GM19397 (cell line): ENCODE results near the gene RTP5.

ENCODE experiments used
- ATAC-seq: cut with Tn5 transposase; IDR thresholded peaks from one replicate; pipeline ENCODE4 v1.9.1; 2021; ENCODE audit warnings: mild to moderate bottlenecking, moderate library complexity; ENCODE audit not compliant: unreplicated experiment

RTP5 gene

DNA sequence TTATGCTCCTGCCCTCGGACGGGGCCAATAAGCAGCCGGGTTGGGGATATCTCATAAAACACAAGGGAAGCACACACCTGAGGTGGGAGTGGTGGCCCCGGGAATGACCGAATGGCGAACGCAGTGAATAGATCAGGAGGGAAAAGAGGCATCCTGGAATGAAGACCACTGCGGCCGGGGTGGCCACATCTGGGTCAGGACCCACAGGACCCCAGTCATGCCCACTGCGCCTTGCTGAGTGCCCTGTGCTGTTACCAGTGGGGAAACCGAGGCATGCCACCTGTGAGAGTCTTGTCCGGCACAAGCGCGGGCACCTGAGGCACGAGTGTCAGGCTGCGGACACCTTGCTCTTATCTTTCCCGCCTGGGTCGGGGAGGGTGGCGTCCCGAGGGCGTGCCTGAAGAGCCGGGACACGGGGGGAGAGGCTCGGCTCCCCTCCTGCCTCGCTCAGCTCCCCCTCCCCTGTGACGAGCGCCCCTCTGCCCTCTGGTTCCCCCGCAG is 12.4 kb upstream of the RTP5 start:
- ATAC-seq: no peak

DNA sequence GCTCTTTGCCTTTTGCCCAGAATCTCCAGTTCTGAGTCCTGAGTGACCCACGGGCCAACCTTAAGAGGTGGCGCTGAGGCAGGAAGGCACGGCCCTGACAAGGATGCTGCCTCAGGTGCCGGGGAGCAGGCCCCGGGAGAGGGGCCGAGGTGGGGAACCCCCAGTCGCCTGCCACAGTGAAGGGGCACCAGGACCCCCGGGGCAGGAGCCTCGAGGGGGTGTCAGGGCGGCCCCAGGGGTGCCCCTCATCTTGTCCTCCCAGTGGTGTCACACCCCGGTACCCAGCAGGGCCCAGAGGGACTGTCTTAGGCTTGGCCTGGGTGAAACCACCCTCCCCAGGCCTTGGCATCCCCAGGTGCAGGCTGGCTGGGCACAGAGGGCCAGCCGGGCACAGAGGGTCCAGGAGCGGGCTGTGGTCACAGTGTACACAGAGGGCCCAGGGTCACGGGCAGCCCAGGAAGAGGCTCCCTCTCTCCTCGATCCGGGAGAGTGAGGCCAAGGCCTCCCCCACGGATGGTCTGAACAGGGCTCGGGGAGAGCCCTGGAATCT is 11.9 kb upstream of the RTP5 start:
- ATAC-seq: no peak

DNA sequence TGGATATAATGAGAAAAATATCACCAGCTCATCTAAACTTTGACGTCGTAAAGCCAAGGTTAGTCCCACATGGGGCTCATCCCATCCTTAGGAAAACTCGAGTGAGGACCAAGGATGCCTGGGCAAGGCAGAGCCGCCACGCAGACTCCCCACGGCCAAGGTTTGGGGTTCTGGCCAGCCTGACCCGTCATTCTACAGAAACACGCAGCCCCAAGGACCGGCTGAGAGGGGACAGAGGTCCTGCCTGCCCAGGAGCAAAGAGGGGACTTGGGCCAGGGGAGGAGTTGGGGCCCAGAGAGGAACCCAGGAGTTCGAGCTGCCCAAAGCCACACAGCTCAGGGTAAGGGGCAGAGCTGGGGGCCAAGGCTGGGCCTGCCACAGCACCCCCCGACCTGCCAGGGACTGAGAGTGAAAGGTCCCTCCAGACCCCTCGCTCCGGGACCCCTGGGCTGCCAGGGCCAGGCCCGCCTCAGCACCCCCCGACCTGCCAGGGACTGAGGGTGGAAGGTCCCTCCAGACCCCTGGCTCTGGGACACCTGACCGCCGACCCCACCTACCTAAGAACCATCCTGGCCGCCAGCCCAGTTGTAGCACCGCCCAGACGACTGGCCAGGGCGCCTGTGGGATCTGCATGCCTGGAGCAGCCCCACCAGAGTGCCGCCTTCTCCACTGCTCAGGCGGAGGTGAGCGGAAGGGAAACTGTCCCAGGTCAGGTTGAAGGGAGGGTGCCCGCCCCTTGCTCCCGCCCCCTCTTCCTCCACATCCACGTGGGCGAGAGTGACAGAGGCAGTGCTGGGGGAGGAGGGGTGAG is 11.1 kb upstream of the RTP5 start, which contains the start of gene PDCD1:
Gene PDCD1, minus strand, starts transcription at position 689 of the 811 bp plus-strand sequence. Its CDS starts 56 bp downstream, at position 633.
- no peak for ATAC-seq

DNA sequence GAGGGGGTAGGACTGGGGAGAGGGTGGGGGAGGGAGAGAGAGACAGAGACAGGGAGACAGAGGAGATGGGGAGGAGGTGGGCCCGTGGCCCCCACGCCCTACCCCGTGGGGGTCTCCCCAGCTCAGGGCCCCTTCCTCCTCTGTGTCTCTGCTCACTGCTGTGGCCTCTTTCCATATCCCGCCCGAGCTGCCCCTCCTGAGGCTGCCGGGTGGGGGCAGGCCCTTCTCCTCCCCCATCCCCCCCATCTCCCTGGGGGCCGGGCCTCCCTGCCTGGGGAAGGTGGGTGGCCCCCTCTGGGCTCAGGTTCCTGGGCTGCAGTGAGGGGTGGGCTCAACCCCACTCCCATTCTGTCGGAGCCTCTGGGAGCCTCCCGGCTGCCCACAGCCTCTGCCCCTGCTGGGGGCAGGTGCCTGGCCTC is 10.5 kb upstream of the RTP5 start:
- no peak for ATAC-seq

DNA sequence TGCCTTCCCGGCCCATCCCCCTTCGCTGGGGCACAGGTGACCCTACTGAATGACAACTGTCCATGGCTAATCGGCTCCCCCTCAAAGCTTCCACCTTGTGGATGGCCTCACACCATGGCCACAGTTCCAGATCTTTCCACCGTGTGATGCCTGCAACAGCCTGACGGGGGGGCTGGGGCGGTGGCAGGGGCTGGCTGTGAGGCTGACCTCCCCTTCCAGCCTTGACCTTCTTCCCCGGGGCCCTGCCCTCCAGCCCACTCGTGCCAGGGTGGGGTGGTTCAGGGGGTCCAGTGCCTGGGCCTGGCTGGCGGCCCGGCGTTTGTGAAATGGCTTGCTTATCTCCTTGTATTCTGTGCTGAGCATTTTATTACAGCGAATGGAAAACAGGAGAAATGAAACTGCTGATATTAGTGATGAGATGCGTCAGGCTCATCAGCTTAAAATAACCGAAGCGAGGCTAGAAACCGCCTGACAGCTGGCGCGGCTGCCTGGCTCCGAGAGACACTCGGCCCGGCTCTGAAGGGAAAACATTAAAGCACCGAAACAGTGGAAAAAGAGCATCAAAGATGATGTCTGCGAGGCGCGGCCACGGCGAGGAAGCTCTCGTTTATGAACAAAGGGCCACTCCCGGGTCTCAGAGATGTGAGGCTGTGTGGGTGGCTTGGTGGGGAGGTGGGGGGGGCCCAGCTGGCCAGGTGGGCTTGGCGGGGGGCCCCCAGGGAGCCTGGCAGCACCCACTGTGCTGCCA is 9.9 kb upstream of the RTP5 start:
- no peak for ATAC-seq

DNA sequence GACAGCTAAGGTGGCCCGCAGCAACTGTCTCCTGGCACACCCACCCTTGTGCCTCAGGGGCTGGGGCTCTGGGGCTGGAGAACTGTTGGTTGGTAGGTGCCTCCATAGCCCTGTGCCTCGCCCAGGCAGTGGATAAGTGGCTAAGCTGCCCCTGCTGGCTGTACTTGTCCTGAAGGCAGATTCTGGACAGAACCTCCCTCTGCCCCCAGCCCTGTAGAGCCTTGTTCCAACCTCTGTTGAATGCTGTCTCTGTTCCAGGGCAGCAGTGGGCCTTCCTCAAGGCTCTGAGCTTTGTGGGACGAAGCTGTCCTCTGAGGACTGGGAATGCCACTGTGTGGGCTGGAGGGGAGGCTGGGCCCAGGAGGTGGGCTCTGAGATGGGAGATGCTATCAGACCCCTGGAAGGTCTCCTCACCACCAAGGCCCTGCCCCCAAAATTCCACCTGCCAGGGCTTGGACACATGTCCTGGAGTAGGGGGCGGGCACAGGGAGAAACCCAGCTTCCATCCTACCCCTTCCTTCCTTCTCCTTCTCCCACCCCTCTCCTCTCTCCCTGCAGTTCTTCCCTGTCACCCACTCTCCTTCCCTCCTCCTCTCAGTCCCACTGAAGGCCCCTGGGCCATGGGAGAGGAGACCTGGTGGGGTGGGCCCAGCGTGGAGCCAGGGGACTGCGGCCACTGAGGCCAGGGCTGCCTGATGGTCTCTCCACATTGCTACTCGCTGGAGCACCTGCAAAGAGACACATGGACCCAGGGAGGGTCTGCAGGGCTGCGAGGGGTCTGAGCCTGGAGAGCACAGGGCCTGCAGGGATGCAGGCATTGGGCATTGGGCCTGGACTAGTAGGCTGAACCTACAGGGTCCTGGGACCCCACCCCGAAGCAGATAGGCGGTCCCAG is 9.1 kb upstream of the RTP5 start:
- no peak for ATAC-seq

DNA sequence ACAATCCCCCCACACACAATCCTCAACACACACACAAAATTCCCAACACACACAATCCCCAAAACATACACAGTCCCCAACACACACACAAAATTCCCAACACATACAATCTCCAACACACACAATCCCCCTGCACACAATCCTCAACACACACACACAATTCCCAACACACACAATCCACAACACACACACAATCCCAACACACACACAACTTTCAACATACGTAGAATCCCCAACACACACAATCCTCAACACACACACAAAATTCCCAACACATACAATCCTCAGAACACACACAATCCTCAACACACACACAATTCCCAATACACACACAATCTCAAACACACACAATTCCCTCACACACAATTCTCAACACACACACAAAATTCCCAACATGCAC is 8.3 kb upstream of the RTP5 start:
- ATAC-seq: no peak

DNA sequence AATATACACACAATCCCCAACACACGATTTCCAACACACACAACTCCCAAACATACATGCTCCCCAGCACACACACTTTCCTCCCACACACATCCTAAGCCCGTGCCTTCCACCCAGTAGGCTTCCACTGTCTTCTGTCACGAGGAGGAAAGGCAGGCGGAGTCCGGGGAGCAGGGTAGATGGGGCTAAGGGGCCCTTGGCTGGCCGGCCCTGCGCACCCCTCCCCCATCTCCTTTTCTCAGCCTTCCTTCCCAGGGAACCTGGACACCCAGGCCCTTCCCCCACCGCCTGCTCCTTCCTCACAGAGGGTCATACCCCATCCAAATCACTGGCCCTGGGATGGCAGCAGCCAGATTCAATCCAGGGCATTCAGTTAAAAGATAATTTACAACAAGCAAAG is 7.4 kb upstream of the RTP5 start:
- no peak for ATAC-seq

DNA sequence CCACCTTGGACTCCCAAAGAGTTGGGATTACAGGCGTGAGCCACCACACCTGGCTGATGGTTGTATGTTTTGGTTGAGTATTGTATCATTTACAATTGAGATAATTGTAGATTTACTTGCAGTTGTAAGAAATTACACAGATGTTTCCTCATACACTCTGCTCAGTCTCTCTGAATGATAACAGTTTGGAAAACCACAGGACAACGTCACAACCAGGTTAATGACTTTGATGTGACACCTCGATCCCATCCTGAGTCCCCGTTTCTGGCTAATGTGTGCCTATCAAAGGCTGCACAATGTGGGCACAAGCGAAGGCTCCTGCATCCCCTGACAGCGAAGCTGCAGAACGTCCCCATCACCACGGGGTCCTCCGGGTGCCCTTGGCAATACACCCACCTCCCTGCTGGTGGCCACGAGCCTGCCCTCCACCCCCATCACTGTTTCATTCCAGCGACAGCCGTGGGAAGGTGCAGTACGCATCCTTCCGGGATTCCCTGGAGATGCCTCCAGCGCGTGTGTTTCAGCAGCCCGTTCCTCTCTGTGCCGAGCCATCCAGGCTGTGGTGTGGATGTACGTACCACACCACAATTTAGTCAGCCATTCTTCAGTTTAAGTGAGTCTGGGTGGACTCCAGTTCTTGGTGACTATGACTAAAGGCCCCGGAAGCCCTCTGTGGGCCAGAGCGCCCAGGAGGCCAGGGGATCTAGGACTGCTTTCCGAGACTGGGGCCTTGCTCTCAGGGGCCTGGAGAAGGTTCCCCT is 6.6 kb upstream of the RTP5 start:
- ATAC-seq: no peak

DNA sequence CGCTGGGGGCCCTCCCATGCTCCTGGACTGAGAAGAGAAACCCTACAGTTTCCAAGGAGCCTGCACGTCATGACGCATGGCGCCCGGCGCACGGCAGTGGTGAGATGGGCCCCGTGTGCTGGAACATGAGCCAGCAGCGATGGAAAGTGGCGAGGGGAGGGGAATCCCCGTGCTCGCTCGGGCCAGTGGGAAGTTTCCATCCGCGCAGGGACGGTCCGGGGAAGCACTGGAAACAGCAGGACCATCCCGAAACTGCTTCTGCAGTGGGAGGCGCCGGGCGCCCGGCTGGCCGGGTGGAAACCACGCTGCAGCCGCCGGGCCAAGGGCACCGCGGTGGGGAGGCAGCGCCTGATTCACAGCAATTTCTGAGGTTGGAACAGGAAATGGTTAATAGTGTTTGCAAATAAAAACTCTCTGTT is 6.0 kb upstream of the RTP5 start:
- ATAC-seq: no peak

DNA sequence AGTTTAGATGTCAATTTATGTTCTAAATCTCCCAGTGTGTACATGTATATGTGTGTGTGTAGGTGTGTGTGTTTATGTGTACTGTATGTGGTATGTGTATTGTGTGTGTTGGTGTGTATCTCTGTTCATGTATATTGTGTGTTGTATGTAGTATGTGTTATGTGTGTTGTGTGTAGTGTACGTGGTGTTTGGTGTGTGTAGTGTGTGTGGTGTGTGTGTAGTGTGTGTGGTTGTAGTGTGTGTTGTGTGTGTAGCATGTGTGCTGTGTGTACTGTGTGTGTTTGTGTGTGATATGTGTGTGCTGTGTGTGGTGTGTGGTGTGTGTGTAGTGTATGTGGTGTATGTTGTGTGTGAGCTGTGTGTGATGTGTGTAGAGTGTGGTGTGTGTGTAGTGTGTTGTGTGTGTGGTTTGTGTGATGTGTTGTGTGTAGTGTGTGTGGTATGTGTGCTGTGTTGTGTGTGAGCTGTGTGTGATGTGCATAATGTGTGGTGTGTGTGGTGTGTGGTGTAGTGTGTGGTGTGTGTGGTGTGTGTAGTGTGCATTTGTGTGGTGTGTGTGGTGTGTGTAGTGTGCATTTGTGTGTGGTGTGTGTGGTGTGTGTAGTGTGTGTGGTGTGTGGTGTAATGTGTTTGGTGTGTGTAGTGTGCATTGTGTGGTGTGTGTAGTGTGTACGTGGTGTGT is 5.2 kb upstream of the RTP5 start:
- no peak for ATAC-seq

DNA sequence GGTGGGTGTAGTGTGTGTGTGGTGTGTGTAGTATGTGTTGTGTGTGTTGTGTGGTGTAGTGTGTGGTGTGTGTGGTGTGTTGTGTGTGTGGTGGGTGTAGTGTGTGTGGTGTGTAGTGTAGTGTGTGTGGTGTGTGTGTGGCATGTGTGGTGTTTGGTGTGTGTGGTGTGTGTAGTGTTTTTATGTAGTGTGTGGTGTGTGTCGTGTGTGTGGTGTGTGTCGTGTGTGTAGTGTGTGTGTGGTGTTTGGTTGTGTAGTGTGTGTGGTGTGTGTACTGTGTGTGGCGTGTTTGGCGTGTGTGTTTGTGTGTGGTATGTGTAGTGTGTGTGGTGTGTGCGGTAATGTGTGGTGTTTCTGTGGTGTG is 4.7 kb upstream of the RTP5 start:
- ATAC-seq: no peak

DNA sequence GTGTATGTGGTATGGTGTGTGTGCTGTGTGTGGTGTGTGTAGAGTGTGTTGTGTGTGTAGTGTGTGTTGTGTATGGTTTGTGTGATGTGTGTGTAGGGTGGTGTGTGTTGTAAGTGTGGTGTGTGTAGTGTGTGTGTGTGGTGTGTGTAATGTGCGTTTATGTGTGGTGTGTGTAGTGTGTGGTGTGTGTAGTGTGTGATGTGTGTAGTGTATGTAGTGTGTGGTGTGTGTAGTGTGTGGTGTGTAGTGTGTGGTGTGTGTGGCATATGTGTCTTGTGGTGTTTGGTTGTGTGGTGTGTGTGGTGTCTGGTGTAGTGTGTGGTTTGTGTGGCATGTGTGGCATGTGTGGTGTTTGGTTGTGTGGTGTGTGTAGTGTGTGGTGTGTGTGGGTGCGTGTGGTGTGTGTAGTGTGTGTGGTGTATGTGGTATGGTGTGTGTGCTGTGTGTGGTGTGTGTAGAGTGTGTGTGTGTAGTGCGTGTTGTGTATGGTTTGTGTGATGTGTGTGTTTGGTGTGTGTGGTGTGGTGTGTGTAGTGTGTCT is 4.0 kb upstream of the RTP5 start:
- no peak for ATAC-seq

DNA sequence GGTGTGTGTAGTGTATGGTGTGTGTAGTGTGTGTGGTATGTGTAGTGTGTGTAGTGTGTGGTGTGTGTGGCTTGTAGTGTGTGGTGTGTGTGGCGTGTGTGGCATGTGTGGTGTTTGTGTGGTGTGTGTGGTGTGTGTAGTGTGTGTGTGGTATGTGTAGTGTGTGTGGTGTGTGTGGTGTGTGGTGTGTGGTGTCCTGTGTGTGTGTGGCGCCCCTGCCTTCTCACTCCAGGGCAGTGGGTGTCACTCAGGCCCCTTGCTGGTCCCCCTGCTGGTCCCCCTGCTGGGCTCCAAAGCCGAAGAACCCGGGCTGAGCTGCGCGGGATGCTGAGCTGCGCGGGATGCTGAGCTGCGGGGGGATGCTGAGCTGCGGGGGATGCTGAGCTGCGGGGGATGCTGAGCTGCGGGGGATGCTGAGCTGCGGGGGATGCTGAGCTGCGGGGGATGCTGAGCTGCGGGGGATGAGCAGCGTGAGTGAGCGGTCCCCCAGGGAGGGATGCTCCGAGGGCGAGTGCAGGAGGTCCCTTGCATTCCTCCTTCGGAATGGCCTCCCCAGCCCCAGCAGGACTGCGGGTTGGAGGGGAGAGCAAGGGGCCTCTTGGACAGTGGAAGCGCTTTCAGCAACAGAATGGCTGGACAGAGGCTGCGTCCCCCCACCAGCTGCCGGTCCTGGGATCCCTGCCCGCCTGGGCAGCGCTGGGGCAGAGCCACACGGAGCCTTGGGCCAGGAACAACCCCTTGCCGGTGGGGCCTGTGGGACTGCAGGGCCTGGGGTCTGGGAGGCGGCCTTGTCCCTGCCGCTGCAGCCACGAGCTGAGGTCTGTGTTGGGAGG is 3.4 kb upstream of the RTP5 start:
- ATAC-seq: no peak

DNA sequence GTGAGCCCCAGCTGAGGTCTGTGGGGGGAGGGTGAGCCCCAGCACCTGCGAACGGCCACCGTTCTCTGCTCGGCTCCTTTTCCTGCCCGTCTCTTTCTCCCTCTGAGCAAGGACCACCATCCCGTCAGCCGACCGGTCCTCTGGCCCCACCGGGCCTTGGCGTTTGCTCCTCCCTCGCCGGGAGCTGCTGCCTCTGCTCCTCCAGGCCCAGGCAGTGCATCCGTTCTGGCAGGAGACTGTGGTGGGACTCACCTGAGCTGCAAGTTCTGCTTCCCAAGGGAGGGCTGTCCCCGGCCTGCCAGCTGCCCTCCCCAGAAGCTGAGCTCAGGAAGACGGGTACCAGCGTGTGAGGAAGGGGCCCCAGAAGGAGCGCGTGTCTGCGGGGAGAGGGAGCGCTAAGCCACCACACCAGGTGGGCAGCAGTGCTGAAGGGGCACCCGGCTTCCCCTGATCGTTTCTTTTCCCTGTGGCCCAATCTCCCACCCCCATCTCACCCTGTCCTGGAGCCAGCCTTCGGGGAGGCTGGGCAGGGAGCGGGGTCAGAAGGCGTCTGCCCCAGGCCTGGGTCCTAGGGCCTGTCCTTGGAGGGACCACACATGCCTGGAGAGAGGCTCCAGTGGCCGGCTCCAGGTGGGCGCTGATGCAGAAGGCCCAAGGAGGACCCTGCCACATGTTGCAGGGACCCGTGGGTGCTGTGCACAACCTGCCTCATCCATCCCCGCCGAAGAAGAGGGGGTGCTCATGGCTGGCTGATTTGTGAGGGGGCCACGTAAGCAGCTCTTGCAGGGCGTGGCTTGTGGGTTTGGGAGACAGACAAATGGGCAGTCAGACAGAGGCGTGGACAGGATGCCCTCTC is 2.5 kb upstream of the RTP5 start:
- no peak for ATAC-seq

DNA sequence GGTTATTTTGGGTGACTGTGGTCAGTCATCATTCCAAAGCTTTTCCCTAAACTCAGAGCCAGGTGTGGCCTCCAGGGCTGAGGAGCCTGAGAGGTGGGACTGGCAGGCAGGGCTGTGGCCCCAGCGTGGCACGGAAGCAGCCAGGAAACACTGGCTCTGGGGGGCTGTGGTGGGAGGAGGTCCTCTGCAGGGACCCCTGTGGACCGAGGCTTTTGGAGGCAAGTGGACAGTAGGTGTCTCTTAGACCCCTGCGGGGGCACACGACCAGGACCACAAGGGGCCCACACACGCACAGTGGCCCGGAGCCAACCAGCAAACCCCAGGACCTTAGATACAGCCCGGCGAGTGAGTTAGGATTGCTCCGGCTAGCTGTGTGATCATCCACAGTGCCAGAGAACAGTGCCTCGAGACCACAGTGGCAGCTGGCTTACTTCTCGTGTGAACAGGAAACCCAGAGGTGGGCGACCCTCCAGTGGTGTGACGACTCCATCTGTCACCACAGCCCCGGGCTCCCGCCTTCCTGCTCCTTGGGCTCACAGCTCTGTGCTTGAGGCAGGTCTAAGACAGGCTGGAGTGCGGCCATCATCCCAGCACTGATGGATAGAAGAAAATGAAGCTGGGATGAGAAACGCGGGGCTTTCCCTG is 1.6 kb upstream of the RTP5 start:
- ATAC-seq: no peak

DNA sequence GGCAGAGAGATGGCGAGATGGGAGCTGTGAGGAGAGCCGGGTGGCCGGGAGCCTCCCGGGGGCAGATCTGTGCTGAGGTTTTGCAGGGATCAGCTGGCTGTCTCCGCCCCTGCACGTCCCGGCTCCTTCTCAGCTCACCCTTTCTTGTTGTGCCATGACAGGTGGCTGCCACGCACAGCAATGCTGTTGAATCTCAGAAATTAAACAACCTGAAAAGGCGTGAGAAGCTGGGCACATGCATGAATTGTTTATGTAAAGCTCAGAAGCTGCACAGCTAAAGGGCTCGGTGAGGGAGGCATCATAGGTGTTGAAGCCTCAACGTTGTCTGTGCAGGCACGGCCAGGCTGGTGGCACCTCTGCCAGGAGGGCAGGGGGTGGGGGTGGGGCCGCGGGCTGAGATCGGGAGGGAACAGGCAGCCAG is 858 bp upstream of the RTP5 start:
- no peak for ATAC-seq
